HCT116 (cell line): Measurements from ENCODE around the gene PDIK1L. TPM values are rescaled to one million over a fixed set of nuclear protein-coding genes. Genes with fewer than 3 reads are reported as not detected.

Experiments used
- ATAC-seq: fragments of 200-7000 bp; cut with Tn5 transposase; 2 replicates; pipeline ENCODE4 v1.9.1; 2020; ENCODE audit warnings: mild to moderate bottlenecking, moderate library complexity
- BruUV-seq: library from RNA; stranded (reverse); fragments of 400-500 nt; replicated peaks from 2 replicates; lab custom pipeline; 2021; lab: Mats Ljungman, UMichigan
- CTCF ChIA-PET: fragments of 300-600 bp; sonication (Branson Sonifier 250); formaldehyde crosslinking; loops from one replicate; lab custom pipeline; 2021; ENCODE audit warnings: antibody characterized with exemption; lab: Charles Lee
- POLR2A ChIA-PET: fragments of 300-600, 350-600 bp; sonication (Branson Sonifier 250); formaldehyde crosslinking; loops from one replicate; lab custom pipeline; 2021; ENCODE audit warnings: antibody characterized with exemption; lab: Charles Lee
- RAD21 ChIA-PET, 2 experiments: fragments of 300-600 bp; sonication (Branson Sonifier 250); formaldehyde crosslinking; loops; one replicate each; lab custom pipeline; 2023; ENCODE audit warnings: low total read pairs in 2 of 2; ENCODE audit not compliant: uncharacterized antibody in 2 of 2, unreplicated experiment in 2 of 2, low non-redundant PET in 1 of 2; lab: Charles Lee
- DNase-seq: peaks from one replicate; pipeline ENCODE4 v3.0.0-alpha.2; 2010; ENCODE audit warnings: low read depth, low spot score
- H2AFZ ChIP-seq: fragments of 200-600 bp; shearing (Covaris generic), sonication (generic); 2 replicates; pipeline ENCODE4 v1.6.1; 2017; ENCODE audit warnings: low read depth, mixed run types, mixed read lengths, antibody characterized with exemption, low read length; ENCODE audit not compliant: poor library complexity, severe bottlenecking
- H3K27ac ChIP-seq: 2 replicates; pipeline ENCODE4 v1.5.1; 2012; ENCODE audit warnings: low read depth, low read length
- H3K27me3 ChIP-seq: fragments of 200-600 bp; sonication (generic); 2 replicates; pipeline ENCODE4 v1.6.1; 2016; ENCODE audit warnings: mixed run types, low read length, mixed read lengths; ENCODE audit not compliant: insufficient read depth
- H3K36me3 ChIP-seq, 2 experiments: fragments of 200-500 bp in 1 of 2; fragments of 200-600 bp in 1 of 2; sonication (Bioruptor generic) in 1 of 2; sonication (generic) in 1 of 2; 2 replicates each; pipeline versions ENCODE4 v1.5.1 to v1.6.1; 2014 to 2016; ENCODE audit warnings: low read length in 2 of 2, inconsistent platforms in 1 of 2, mixed read lengths in 1 of 2, mixed run types in 1 of 2; ENCODE audit not compliant: insufficient read depth in 2 of 2, control insufficient read depth in 1 of 2
- H3K4me1 ChIP-seq, 2 experiments: fragments of 200-600 bp in 1 of 2; sonication (generic) in 1 of 2; 2 replicates each; pipeline versions ENCODE4 v1.5.1 to v1.6.1; 2012 to 2017; ENCODE audit warnings: low read length in 2 of 2, inconsistent platforms in 1 of 2, mild to moderate bottlenecking in 1 of 2, mixed read lengths in 1 of 2, mixed run types in 1 of 2, moderate library complexity in 1 of 2; ENCODE audit not compliant: insufficient read depth in 2 of 2, control insufficient read depth in 1 of 2
- H3K4me2 ChIP-seq: fragments of 200-600 bp; sonication (generic); 2 replicates; pipeline ENCODE4 v1.6.1; 2017; ENCODE audit warnings: mixed run types, low read length, mixed read lengths
- H3K4me3 ChIP-seq, 2 experiments: fragments of 200-600 bp in 1 of 2; sonication (generic) in 1 of 2; replicated peaks in 1 of 2; 2 replicates each; pipeline ENCODE4 v1.5.1; 2011 to 2016; ENCODE audit warnings: low read length in 2 of 2, control low read depth in 1 of 2, low read depth in 1 of 2, mild to moderate bottlenecking in 1 of 2, mixed read lengths in 1 of 2, mixed run types in 1 of 2
- H3K79me2 ChIP-seq: fragments of 200-600 bp; sonication (generic); 2 replicates; pipeline ENCODE4 v1.6.1; 2017; ENCODE audit warnings: mild to moderate bottlenecking, mixed run types, low read length, moderate library complexity, mixed read lengths; ENCODE audit not compliant: insufficient read depth
- H3K9ac ChIP-seq: fragments of 200-600 bp; sonication (generic); 2 replicates; pipeline ENCODE4 v1.6.1; 2016; ENCODE audit warnings: low read length, mixed read lengths
- H3K9me2 ChIP-seq: fragments of 200-600 bp; sonication (generic), shearing (Covaris generic); 2 replicates; pipeline ENCODE4 v1.6.1; 2017; ENCODE audit warnings: mixed run types, mild to moderate bottlenecking, moderate library complexity; ENCODE audit not compliant: insufficient read depth
- H3K9me3 ChIP-seq, 2 experiments: fragments of 200-500 bp in 1 of 2; fragments of 200-600 bp in 1 of 2; sonication (Bioruptor generic) in 1 of 2; sonication (generic) in 1 of 2; 2 replicates each; pipeline ENCODE4 v1.6.1; 2014 to 2017; ENCODE audit warnings: low read length in 2 of 2, mixed read lengths in 2 of 2, inconsistent platforms in 1 of 2, low read depth in 1 of 2, mild to moderate bottlenecking in 1 of 2, mixed run types in 1 of 2, moderate library complexity in 1 of 2; ENCODE audit not compliant: control insufficient read depth in 1 of 2, insufficient read depth in 1 of 2
- H4K20me1 ChIP-seq: fragments of 200-600 bp; sonication (generic), shearing (Covaris generic); 2 replicates; pipeline ENCODE4 v1.6.1; 2017; ENCODE audit warnings: mixed run types, mild to moderate bottlenecking, moderate library complexity; ENCODE audit not compliant: insufficient read depth
- ATF3 ChIP-seq: IDR thresholded peaks from 2 replicates; pipeline ENCODE4 v1.6.1; 2012
- CBX3 ChIP-seq: IDR thresholded peaks from 2 replicates; pipeline ENCODE4 v1.6.1; 2012; ENCODE audit warnings: low read depth
- CEBPB ChIP-seq: IDR thresholded peaks from 2 replicates; pipeline ENCODE4 v1.6.1; 2012; ENCODE audit warnings: low read depth
- CTCF ChIP-seq, 3 experiments: fragments of 200-600 bp in 1 of 3; sonication (generic) in 1 of 3; IDR thresholded peaks in 2 of 3; conservative IDR thresholded peaks in 1 of 3; 2 replicates each; pipeline ENCODE4 v1.5.1; 2012 to 2017; ENCODE audit warnings: low read depth in 2 of 3, low read length in 2 of 3, antibody characterized with exemption in 1 of 3, borderline replicate concordance in 1 of 3, control low read depth in 1 of 3, mild to moderate bottlenecking in 1 of 3, mixed read lengths in 1 of 3, mixed run types in 1 of 3, moderate library complexity in 1 of 3; ENCODE audit not compliant: insufficient read depth in 1 of 3
- ELF1 ChIP-seq: IDR thresholded peaks from 2 replicates; pipeline ENCODE4 v1.6.1; 2012; ENCODE audit warnings: low read depth, borderline replicate concordance
- EZH2phosphoT487 ChIP-seq: fragments of 200-600 bp; IDR thresholded peaks from 2 replicates; pipeline ENCODE4 v1.6.1; 2018; ENCODE audit warnings: antibody characterized with exemption, borderline replicate concordance
- FOSL1 ChIP-seq: IDR thresholded peaks from 2 replicates; pipeline ENCODE4 v1.6.1; 2012; ENCODE audit warnings: low read depth
- JUND ChIP-seq: IDR thresholded peaks from 2 replicates; pipeline ENCODE4 v1.6.1; 2012
- MAX ChIP-seq: IDR thresholded peaks from 2 replicates; pipeline ENCODE4 v1.6.1; 2012
- POLR2A ChIP-seq: IDR thresholded peaks from 2 replicates; pipeline ENCODE4 v1.7.0; 2011; ENCODE audit warnings: borderline replicate concordance; ENCODE audit not compliant: insufficient read depth, insufficient read length; ENCODE audit errors: extremely low read depth
- POLR2AphosphoS5 ChIP-seq: IDR thresholded peaks from 2 replicates; pipeline ENCODE4 v1.6.1; 2011; ENCODE audit warnings: mild to moderate bottlenecking, low read depth, low read length, moderate library complexity
- RAD21 ChIP-seq: IDR thresholded peaks from 2 replicates; pipeline ENCODE4 v1.6.1; 2012; ENCODE audit warnings: low read depth, mild to moderate bottlenecking
- REST ChIP-seq: IDR thresholded peaks from 2 replicates; pipeline ENCODE4 v1.6.1; 2012; ENCODE audit warnings: low read depth
- SIN3A ChIP-seq: IDR thresholded peaks from 2 replicates; pipeline ENCODE4 v1.6.1; 2012; ENCODE audit warnings: low read depth
- SP1 ChIP-seq: IDR thresholded peaks from 2 replicates; pipeline ENCODE4 v1.6.1; 2012; ENCODE audit warnings: low read depth
- SRF ChIP-seq: IDR thresholded peaks from 2 replicates; pipeline ENCODE4 v1.6.1; 2012; ENCODE audit warnings: low read depth
- TCF7L2 ChIP-seq: IDR thresholded peaks from 2 replicates; pipeline ENCODE4 v1.7.0; 2011; ENCODE audit warnings: borderline replicate concordance, inconsistent platforms; ENCODE audit not compliant: insufficient read depth, insufficient read length; ENCODE audit errors: extremely low read depth
- YY1 ChIP-seq: IDR thresholded peaks from 2 replicates; pipeline ENCODE4 v1.6.1; 2011; ENCODE audit warnings: low read length, low read depth, moderate library complexity, mild to moderate bottlenecking; ENCODE audit not compliant: insufficient replicate concordance; ENCODE audit errors: extremely low read depth
- ZBTB33 ChIP-seq: IDR thresholded peaks from 2 replicates; pipeline ENCODE4 v1.6.1; 2011; ENCODE audit warnings: mild to moderate bottlenecking, low read length, moderate library complexity; ENCODE audit not compliant: insufficient replicate concordance; ENCODE audit errors: extremely low read depth
- ZNF274 ChIP-seq: fragments of 200-500 bp; sonication (Bioruptor generic); IDR thresholded peaks from 2 replicates; pipeline ENCODE4 v1.6.1; 2014; ENCODE audit warnings: mild to moderate bottlenecking, low read depth, low read length, inconsistent platforms
- intact Hi-C: fragments of 100-400 bp; cut with micrococcal nuclease; formaldehyde crosslinking; loops from 2 replicates; pipeline ENCODE4 v1.10.0; 2022
- total RNA-seq: library from RNA; stranded (reverse); gene quantifications from one replicate; pipeline ENCODE4 v1.2.1, GENCODE V29; 2021; ENCODE audit not compliant: unreplicated experiment

Gene PDIK1L
- total RNA-seq, 1 experiment from 2014 or later: 8.8 TPM

- H3K9me2 ChIP-seq: no peaks in the 10 kb centered on the region
- H3K4me2 ChIP-seq: no peak overlapping the region
- no peaks in the 10 kb centered on the region for H3K27me3 ChIP-seq
- H4K20me1 ChIP-seq: no peaks in the 10 kb centered on the region
- RAD21 ChIA-PET: no interaction called here
- H3K9me3 ChIP-seq: no peaks in the 10 kb centered on the region
- H3K79me2 ChIP-seq: no peaks in the 10 kb centered on the region
- H3K4me3 ChIP-seq: no peak overlapping the region
- H3K4me1 ChIP-seq: peaks cover 10 to 28% of the 10 kb centered on the region in 2 experiments; a peak in 3 of 4 replicates
- no peak overlapping the region for H3K27ac ChIP-seq
- no peak overlapping the region for H2AFZ ChIP-seq
- no peak for DNase-seq
- no peaks in the 10 kb centered on the region for H3K36me3 ChIP-seq
- CTCF ChIA-PET: no interaction called here
- TF ChIP-seq CEBPB (no peak), POLR2AphosphoS5 (no peak), SIN3A (no peak), FOSL1 (no peak), ATF3 (no peak), ZNF274 (no peak), YY1 (no peak), MAX (no peak), CTCF (IDR thresholded peaks at IDR 0.05 in 2 of 3, conservative IDR thresholded peaks at IDR 0.05 in 1 of 3; ENCODE audit: borderline replicate concordance in 1 of 3, insufficient read depth in 1 of 3, low read depth in 2 of 3, low read length in 2 of 3) (no peak), RAD21 (no peak), SP1 (no peak), TCF7L2 (no peak), POLR2A (no peak), ELF1 (no peak), SRF (no peak), JUND (no peak), ZBTB33 (no peak), EZH2phosphoT487 (no peak), REST (no peak), CBX3 (no peak)
- TF ChIP-seq, all 23 proteins: peak for 0
- intact Hi-C loops: no loop called here
- BruUV-seq: no TSS peak
- POLR2A ChIA-PET: no interaction called here
- H3K9ac ChIP-seq: no peak overlapping the region
- no peak for ATAC-seq
These were observed 36.0 kb upstream of the PDIK1L start for GRCh38 chr1:26075421-26076144.
